ENCODE results near the gene AFDN.

Gene AFDN

DNA sequence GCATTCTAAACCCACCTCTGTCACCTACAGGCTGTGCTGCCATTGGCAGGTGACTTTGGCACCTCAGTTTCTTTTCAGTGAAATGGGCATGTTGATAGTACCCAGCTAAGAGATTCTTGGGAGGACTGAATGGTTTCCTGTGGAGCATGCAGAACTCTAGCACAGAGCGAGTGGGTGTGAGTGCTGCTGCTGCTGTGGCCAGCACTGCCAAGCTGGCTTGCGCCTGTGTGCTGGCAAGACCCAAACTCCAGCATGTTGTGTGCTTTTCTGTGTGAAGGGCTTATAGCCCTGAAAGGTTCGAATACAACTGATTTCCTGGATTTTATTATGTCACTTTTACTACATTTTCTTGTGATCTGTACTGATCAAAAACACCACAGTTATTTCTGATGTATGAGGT lies 92.6 kb downstream of the AFDN start:
- no peak for DNase-seq (ENCODE audit: low read depth, low spot score)

- no peak for DNase-seq (ENCODE audit: low read depth, low spot score)
Measured at GRCh38 chr6:167920165-167920564, 93.5 kb downstream of the AFDN start.

DNA sequence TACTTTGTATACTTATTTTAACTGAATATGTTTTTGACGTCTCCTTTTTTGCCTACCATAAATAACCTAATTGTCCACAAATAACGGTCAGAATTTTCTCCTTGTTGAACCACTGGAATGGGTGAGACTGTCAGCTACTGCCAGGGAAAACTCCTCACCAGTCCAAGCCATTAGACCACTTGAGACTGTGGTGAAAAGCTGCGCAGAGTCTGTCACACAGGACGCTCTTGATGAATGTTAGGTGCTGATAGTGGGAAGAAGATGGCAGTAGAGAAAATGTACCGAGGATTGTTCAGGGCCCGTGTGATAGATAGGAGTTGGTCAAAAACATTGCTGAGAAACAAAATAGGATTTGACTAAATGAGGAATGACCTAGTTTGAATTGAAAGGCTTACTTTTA lies 95.1 kb downstream of the AFDN start:
- no peak for DNase-seq (ENCODE audit: low read depth, low spot score)

GRCh38 chr6:167925026-167925425 lies 98.3 kb downstream of the AFDN start:
- DNase-seq (ENCODE audit: low read depth, low spot score), result no peak

DNA sequence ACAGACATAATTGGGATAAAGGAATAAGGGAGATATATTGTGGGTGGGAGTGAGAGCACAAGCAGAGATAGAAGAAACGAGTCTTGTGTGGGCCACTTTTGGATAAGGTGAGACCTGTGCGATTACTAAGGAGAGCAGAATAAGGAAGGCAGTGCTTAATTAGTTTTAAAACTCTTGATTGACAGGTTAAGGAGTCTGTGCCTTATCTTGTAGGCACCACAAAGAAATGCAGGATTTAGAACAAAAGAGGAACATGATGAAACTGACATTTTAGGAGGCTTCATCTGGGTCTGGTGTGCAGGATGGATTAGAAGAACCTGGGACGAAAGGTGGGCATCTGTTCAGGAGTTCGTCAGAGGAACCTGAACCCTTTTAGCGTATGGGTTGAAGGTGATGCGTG lies 100.5 kb downstream of the AFDN start:
- no peak for DNase-seq (ENCODE audit: low read depth, low spot score)

GRCh38 chr6:167928111-167928510 lies 101.4 kb downstream of the AFDN start:
- DNase-seq (ENCODE audit: low read depth, low spot score), result no peak

DNA sequence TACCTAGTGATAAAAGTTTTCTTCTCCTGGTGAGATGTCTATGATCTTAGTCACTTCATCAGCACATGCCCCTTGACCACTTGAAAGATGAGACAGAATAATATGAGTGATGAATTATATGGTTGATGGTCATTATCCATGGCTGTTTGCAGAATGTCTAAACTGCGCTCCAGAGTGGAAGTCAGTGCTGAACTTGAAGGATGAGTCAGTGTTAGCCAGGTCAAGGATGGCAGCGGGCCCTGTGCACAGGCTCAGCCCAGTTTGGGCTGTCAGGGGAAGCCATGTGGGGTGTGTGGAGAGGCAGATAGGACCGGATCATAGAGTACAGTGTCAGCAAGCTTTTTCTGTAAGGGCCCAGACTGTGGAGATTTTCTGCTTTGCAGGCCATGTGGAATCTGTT lies 103.6 kb downstream of the AFDN start:
- DNase-seq (ENCODE audit: low read depth, low spot score), result no peak

DNA sequence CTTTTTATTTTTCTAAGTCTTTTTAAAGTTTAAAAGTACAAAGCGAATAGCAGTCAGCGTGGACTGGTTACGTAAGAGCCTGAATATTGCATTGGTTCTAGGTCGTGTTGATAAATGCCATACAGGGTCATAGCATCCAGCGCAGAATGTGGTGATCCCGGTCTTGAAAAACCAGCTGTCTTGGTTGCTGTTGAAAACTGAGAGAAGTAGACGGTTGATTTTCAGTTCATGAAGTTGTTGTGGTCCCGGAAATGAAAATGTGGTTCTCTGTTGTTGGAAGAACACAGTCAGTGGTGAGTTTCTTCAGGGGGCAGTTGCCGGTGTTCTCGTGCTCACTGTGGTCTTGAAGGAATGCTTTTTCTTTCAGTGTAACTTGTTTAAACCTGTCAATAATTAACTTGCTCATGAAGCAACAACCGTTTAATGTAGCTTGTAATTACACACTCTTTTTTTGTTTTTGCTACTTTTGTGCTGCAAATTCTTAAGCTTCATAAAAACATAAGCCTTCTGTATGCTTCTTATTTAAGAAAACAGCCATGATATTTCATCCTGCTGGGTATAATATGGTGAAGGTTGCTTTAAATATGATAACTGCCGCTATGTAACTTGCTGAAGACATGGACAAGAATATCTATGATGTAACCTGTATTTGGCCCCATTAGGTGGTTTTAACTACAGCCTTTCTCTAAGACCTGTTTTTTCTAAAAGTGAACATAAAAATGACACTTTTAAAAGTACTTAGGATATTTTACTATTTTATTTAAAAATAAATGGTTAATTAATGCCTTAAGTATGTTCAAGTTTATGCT lies 106.0 kb downstream of the AFDN start:
- DNase-seq (ENCODE audit: low read depth, low spot score), result no peak

DNA sequence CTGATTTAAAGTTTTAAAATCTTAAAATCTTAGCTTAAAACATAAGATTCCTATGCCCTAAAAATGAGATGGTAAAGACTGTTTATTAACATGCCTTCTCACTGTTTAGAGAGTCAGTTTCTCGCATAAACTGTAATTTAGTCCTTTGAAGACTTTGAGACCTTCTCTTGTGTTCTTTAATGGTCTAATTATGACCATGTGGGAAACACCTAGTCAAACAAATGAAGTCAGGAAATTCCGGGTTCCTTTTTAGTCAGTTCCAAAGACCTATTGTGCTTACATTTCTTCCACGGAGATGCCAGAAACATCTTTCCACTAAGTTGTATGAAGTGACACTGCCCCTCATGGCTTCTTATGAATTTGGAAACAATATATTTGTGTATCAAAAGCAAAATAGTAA lies 106.6 kb downstream of the AFDN start:
- no peak for DNase-seq (ENCODE audit: low read depth, low spot score)

GRCh38 chr6:167933847-167934246 lies 107.1 kb downstream of the AFDN start:
- no peak for DNase-seq (ENCODE audit: low read depth, low spot score)

DNA sequence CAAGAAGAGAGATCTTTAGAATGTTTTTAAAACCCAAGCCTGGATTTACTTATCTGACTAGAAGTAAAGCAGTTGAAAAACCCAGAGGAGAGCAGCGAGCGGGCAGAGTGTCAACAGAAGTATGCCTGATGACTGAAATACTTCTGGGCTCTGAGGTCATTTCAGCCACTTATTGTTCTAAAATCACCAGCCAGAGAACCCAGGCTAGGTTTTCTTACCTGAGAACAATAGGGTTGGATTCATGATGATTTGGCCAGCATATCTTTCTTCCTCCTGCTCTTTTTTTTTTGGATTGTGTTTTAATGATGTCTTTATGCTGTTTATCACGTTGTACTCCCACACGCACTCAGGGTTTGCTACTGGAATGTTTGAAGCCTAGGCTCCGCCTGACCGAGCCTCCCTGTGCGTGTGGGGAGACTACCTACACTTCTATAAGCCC lies 107.7 kb downstream of the AFDN start:
- no peak for DNase-seq (ENCODE audit: low read depth, low spot score)

DNA sequence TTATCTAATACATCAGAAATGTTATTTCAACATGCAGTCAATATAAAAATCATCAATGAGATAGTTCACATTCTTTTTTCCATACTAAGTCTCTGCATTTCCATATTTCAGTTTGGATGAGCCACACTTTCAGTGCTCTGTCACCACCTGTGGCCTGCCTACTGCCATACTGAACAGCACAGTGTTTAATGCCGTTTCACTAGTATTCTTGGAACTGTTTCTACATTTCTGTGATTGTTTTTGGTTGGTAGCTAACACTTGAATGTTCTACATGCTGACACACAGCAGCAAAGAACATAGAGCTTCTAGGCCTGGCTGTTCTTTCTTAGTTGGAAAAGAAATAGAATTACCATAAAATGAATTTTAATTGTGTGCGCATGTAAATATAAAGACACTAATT lies 109.3 kb downstream of the AFDN start:
- DNase-seq (ENCODE audit: low read depth, low spot score), result no peak

DNA sequence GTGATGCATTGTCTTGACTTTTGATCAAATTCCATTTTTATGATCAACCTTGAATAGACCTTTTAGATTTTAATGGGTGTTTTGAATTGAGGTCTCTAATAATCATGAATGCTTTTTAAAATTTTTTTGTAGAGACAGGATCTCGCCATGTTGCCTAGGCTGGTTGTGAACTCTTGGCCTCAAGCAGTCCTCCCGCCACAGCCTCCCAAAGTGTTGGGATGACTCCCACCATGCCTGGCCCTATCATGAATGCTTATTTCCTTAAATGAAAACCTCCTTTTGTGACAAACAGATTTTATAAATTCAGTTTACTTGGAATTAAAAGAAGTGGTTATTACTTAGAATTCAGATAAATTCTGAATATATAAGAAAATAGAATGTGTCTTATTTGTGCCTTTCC lies 110.6 kb downstream of the AFDN start:
- no peak for DNase-seq (ENCODE audit: low read depth, low spot score)

DNA sequence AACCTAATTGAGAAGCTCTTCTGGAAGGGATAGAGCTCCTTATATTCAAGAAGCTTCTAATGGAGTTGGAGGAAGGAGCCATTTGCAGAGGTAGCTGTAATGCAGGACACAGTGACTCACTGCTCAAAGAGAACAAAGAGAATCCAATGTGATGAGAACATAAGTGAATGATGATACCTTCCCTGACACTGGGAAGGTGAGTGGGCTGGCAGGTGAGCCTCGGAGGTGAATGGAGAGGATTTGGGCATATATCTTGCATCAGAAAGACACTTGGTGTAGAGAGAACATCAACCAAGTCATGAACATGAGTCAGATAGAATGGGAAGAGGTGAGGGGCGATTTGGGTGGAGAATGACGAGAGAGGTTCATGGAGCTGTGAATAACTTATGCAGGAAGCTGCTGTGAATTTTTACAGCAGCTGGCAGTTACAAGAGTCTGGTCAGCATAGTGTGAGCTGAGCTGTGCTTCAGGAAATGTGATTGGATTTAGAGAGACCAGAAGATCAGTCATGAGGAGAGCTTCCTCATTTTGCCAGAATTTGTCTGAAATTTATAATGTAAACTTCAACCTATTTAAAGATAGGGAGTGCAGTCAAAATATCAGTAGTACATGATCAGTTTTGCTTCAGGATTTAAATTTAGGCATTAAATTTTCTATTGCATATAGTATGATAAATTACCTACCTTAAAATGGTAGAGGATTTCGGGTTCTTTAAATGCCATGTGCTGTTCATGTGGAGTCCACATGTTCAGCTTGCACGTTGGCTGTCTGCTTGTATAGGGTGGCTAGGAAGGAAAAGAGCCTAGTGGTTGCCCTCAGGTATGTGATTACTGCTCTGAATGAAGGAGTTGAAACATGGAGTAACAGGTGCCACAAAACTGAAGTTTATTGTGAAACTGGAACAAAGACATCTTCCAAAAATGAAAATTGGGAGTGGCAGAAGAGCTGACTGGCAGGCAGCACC lies 111.5 kb downstream of the AFDN start:
- no peak for DNase-seq (ENCODE audit: low read depth, low spot score)

- no peak for DNase-seq (ENCODE audit: low read depth, low spot score)
Measured at GRCh38 chr6:167941822-167942221, 115.1 kb downstream of the AFDN start.

GRCh38 chr6:167944130-167944529 lies 117.4 kb downstream of the AFDN start:
- DNase-seq (ENCODE audit: low read depth, low spot score), result no peak

DNA sequence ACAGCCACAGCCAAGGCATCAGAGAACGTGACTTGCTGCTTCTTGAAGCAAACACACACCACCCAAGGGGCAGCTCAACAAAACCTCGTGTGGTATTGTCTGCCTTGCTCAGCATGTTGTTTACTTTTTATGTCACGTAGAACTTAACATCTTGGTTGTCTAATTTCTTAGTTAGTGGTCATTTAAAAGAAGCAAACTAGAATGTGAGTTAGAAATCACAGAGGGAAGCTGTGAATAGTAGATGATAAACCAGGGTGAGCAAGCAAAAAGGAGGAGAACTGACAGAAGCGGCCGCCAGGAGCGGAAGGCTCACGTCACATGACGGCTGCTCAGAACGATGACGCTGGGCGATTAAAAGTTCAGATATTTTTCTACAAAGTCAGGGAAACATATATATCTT lies 119.3 kb downstream of the AFDN start:
- DNase-seq (ENCODE audit: low read depth, low spot score), result no peak

- no peak for DNase-seq (ENCODE audit: low read depth, low spot score)
Measured at GRCh38 chr6:167946604-167947003, 119.9 kb downstream of the AFDN start.

- DNase-seq (ENCODE audit: low read depth, low spot score), result no peak
Measured at GRCh38 chr6:167947716-167948115, 121.0 kb downstream of the AFDN start.

DNA sequence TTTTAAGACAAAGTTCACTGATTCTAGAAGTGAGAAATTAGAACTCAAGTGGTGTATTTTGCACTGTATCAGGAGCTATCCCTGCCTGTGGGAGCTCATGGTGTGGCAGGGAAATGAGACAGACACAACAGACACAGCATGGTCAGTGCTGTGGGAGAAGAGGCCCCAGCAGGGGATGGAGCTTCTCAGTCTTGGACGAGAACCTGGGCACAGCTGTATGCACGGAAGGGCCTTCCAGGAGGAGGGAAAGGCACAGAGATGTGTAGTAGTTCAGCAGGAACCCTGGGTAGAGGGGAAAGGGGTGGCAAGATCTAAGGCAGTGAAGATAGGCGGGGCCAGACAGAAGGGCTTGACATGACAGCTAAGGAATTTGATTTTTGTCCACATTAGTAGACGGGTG lies 122.0 kb downstream of the AFDN start:
- DNase-seq (ENCODE audit: low read depth, low spot score), result no peak

DNA sequence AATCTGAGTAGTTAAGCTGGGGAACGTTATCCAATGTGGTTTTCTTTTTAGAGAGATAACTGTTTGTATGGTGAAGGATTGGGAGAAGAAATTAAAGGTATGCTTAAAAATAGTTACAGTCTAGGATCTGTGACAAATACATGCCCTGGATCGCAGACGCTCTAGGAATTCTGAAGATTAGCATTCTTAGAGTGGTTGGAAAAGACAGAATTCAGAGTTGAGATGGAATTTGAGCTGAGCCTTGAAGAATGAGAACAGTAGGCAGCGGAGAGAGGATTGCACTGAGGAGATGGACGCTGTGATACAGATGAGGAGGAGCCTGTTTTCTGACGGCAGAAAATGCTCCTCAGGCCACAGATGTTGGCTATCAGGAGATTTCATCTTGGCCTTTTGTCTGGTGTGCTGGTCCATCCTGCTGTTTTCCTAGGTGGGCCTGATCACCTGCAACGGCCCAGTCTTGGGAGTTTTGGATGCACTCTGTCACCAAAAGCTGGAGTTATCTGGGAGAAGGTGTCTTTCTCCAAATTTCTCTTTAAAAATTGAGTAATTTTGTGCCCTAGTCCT lies 122.5 kb downstream of the AFDN start:
- DNase-seq (ENCODE audit: low read depth, low spot score), result no peak

GRCh38 chr6:167951781-167952511 lies 125.2 kb downstream of the AFDN start:
- no peak for DNase-seq (ENCODE audit: low read depth, low spot score)
